Right ventricle myocardium inferior (tissue), 1 donor: ENCODE measurements around the gene TBX10. TPM values are rescaled to one million over a fixed set of nuclear protein-coding genes. Genes with fewer than 3 reads are reported as not detected.
"Not testable (repeated sequence)": the region's sequence is repeated elsewhere in the genome, so short reads cannot be mapped to it uniquely, and the experiment has no call there.

Source experiments
- ATAC-seq: fragments of 200-7000 bp; cut with Tn5 transposase; one replicate; pipeline ENCODE4 v1.9.1; 2020; ENCODE audit warnings: mild to moderate bottlenecking, moderate library complexity
- DNase-seq: peaks from one replicate; pipeline ENCODE4 v3.0.0; 2021; ENCODE audit errors: missing footprints
- intact Hi-C: fragments of 100-400 bp; cut with DNase I; formaldehyde crosslinking; loops from one replicate; pipeline ENCODE4 v1.11.0; 2022
- total RNA-seq: library from RNA; stranded (reverse); fragmentation: NEBNext Ultra II Directional; extraction: Animal tissue kit (Norgen Biotek cat#: 25700); gene quantifications from one replicate; pipeline ENCODE4 v1.2.1, GENCODE V29; 2021
- donor health status: DM: no; HTN: yes; CAD: no; lungs with severe emphysema.

Gene TBX10
- total RNA-seq, 1 donor from 2014 or later = 0.41 TPM

DNA sequence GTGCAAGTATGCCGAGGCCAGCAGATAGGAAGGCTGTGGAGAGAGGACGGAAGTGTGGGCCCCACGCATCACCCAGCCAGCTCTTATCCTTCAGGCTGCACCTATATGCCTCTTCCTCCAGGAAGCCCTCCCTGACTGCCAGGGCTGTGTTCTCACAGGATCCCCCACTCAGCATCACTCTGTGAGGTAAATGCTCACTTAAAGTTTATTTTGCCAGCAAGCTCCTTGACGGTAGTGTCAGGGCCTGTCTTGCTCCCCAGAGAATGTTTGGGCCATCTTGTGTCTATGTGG lies 4.4 kb downstream of the TBX10 start:
- DNase-seq (no peak), ATAC-seq (no peak)
- intact Hi-C loops = no loop called here

DNA sequence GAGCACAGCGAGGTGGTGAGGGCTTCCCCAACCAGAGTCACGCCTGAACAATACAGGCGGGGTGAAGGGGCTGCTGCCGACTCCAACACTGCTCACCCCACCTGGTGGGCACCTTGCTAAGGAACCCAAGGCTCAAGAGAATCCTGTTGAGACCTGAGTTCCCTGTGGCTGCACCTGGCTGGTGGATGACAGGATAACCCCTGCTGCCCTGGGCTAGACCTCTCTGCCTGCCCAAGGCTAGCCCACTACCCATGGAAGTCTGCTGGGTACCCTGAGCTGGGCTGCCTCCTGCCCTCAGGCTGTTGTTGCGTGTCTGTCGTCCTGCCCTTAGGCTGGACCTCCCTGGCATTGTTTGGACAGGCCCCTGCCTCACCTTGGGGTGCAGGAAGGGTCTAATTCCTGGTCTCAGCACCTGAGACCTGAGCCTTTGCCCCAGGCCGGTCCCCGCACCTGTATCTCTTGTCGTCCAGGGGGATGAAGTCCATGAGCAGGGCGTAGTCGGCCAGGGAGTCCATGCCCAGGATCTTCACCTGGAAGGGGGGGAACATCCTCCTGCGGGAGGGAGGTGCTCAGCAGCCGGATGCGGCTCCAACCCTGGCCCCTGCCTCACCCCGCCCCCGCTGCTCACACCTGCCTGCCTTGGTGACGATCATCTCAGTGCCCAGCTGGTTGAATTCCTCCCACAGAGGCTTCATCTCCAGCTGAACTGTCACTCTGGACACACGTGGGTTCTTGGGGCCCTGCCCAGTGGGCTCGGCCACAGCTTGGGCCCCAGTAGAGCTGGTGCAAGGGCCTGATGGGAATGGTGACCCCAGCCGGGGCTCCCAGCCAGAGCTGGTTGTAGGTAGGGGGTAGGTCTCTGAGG lies 5.0 kb downstream of the TBX10 start:
- ATAC-seq (no peak), DNase-seq (no peak)
- intact Hi-C loops = no loop called here

- intact Hi-C loops = no loop called here
- no peak for DNase-seq
These were observed 5.7 kb downstream of the TBX10 start for GRCh38 chr11:67633758-67634365.

DNA sequence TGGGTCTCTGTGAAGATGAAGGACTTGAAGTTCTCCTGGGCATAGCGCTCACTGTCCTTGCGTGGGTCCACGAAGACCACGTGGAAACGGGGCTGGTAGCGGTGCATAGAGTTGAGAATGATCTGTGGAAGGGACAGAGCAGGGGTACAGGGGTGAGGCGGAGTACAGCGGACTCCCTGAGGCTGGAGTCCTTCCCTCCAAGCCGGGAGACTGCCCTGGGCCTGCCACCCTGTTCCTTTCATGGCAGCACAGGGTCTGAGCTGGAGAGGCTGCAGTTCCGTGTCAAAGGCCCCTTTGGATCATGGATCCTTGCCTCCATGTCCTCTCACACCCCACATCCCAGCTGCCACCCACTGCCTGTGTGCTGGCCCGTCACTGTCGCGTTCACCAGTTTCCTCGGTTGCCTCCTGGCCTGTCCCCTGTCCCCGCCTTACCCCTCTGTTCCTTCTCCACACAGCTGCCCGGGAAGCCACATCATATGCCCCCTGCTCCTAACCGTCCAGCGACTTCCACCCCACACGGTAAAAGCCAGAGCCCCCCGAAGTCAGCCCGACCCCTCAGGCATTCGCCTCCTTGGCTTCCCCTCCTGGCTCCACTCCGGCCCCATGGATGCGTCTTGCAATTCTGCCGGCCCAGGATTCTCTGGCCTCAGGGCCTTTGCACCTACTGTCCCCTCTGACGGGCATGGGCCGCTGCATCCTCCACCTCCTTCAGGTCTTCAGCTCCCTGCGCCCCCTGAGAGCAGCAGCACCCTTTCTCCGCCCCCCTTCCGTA lies 6.4 kb downstream of the TBX10 start:
- intact Hi-C loops = no loop called here
- DNase-seq = no peak
- ATAC-seq = no peak

More at GRCh38 chr11:67633758-67634365, 5.7 kb downstream of the TBX10 start:
- ATAC-seq = no peak

GRCh38 chr11:67632175-67632981 lies 7.2 kb downstream of the TBX10 start:
- peak; percentile 77 for DNase-seq
- no peak for ATAC-seq
- intact Hi-C loops = no loop called here

DNA sequence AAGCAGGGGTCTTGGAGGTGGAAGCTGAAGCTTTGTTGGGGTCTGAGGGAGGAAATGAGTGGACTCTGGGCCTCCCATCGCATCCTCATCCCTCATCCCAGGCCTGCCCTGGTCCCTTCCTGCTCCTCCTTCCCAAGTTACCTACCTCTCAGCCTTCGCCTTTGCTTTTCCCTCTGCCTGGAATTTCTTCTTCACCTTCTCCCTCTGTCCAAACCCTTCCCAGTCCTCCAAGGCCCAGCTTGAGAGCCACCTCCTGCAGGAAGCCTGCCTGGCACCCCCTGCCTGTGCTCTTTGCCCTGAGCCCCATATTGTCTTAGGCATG lies 7.7 kb downstream of the TBX10 start:
- no peak for ATAC-seq
- intact Hi-C loops = loop anchor here (2.0 kb wide), 1 partner anchor 27 kb away; no protein-coding TSS in a partner anchor
- no peak for DNase-seq

DNA sequence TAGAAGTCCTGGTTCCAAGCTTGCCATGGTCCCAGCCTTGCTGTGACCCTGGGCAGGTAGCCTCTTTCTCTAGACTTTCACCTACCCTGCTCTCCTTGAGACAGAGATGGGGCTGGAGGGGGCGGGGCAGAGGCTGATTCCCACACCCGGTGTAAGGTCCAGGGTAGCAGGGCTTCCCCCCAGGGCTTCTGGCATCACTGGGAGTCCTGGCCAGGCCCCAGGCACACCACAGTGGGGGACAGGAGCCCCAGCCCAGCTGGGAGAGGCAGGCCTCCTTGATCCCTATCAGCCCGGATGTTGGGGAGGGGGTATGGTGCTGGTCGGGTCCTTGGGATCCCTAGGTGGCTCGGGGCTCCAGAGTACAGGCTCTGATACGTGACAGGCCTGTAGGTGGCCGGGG lies 8.2 kb downstream of the TBX10 start:
- ATAC-seq = no peak
- DNase-seq = peak; percentile 60
- intact Hi-C loops = loop anchor here (2.0 kb wide), 1 partner anchor 27 kb away; no protein-coding TSS in a partner anchor

GRCh38 chr11:67630943-67631331 lies 8.6 kb downstream of the TBX10 start:
- intact Hi-C loops = loop anchor here (2.0 kb wide), 1 partner anchor 28 kb away; no protein-coding TSS in a partner anchor
- peak; percentile 58 for DNase-seq

GRCh38 chr11:67630228-67630942 lies 9.2 kb downstream of the TBX10 start:
- DNase-seq = peak; percentile 98
- intact Hi-C loops = loop anchor here (2.0 kb wide), 1 partner anchor 28 kb away; no protein-coding TSS in a partner anchor

More at GRCh38 chr11:67630943-67631331, 8.6 kb downstream of the TBX10 start:
- no peak for ATAC-seq

DNA sequence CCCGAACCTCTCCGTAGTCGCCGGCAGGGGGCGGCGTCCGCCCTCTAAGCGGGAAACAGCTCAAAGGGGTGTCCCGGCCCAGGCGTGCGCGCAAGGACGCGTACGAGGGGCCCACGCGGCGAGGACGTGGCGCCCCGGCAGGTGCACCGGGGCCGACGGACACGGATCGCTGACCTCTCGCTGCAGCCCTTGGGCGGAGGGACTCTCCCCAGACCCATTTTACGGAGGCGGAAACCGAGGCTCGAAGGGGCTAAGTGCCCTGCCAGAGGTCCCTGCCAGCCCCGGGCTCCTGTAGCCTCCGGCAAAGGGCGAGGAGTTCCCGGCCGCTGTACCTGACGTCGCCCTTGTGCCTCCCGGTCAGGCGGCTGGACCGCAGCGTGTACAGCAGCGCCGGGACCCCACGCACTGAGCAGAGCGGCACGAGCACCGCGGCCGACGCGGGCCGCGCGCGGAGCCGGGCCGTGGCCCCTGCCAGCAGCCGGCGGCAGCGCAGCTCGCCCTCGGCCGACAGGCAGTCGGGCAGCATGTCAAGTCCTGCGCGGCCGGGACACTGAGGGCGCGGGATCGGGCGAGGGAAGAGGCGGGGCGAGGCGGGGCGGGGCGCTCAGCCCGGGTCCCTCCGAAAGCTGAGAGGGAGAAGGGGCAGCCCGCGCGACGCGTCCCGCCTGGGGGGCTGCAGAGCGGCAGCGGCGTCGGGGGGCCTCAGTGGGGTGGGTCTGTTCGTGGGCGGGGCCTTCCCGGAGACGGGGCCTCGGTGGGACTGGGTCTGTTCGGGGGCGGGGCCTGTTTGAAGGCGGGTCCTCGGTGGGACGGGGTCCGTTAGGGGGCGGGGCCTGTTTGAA lies 10.0 kb downstream of the TBX10 start, which contains the start of gene NUDT8:
Gene NUDT8 (minus strand): TSS at position 552 of the 842 bp plus-strand sequence. CDS start 26 bp downstream, at position 526.
- ATAC-seq (peak; percentile 70), DNase-seq (peak; percentile 95)
- intact Hi-C loops = loop anchor here (2.0 kb wide), 1 partner anchor 29 kb away; no protein-coding TSS in a partner anchor

More at GRCh38 chr11:67630228-67630942, 9.2 kb downstream of the TBX10 start:
- peak; percentile 91 for ATAC-seq

DNA sequence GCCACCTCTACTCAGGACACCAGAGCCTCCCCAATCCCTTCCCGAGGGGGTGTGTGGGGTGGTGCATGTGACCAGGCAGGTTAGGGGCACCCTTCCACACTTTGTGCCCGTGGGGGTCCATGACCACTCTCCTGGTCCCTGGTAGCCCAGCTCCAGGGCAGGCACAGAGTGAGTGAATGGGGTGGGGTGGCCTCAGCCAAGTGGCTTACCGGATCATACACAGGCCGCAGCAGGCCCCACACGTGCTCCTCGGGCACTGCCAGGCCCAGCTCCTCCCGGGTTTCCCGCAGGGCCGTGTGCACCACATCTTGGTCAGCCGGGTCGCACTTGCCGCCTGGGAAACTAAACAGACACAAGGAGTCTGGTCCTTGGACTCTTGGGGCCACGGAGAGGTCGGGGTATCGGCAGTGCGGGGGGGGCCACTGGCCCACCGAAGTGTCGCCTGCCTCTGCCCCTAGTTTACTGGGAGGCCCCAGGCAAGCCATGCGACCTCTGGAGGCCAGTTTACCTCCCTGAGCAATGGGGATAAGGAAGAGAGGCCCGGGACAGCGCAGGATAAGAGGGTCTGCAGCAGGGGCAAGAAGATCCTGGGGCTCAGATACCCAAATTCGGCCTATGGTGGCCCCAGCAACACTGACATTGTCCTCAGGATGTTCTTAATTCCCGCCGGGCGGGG lies 10.7 kb downstream of the TBX10 start:
- intact Hi-C loops = no loop called here
- ATAC-seq = no peak
- peak; percentile 69 for DNase-seq

- intact Hi-C loops = no loop called here
- ATAC-seq (no peak), DNase-seq (peak; percentile 66)
These were observed 11.5 kb downstream of the TBX10 start for GRCh38 chr11:67627812-67628624.

DNA sequence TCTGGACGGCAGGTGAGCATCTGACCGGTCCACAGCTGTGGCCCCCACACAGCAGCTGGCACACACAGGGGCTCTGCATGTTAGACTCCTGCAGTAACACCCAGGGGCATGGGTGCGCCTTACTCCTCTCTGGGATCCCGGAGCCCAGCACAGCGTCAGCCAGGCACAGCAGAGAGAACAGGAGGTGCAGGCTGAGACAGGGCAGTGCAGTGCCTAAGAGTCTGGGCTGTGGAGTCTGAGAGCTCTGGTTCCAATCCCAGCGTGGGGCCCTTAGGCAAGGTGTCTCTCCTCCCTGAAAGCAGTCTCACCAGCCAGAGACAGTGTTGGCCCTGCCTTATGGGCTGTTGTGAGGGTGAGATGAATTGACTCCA lies 12.1 kb downstream of the TBX10 start:
- intact Hi-C loops = no loop called here
- DNase-seq (peak; percentile 46), ATAC-seq (no peak)

DNA sequence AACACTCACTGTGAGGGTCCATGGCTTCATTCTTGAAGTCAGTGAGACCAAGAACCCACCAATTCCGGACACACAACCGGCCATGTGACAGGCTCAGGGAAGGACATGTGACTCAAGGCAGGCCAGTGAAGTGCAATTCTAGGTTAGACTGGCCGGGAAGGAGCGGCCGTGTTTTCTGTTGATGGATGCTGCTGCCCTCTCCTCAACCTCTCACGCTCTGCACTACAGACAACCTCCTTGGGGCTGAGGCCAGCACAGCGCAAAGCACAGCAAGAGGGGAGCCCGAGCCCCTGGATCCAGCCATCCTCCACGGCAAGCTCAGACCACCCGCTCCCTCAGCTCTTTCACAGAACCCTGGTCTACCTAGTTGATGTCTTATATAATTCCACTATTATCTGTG lies 12.6 kb downstream of the TBX10 start:
- DNase-seq (no peak), ATAC-seq (no peak)
- intact Hi-C loops = no loop called here

- ATAC-seq, DNase-seq, intact Hi-C loops: not testable (repeated sequence)
These were observed 13.3 kb downstream of the TBX10 start for GRCh38 chr11:67626131-67626833.
